WERI-Rb-1 (cell line): ENCODE results near the gene PRDM11.
"Not testable (repeated sequence)": the region's sequence is repeated elsewhere in the genome, so short reads cannot be mapped to it uniquely, and the experiment has no call there.

Source experiments
- DNase-seq: peaks from one replicate; pipeline ENCODE4 v3.0.0-alpha.2; 2020
- H3K27ac ChIP-seq: fragments of 250-450 bp; sonication (Bioruptor Pico); 2 replicates; pipeline ENCODE4 v1.5.1; 2020; ENCODE audit warnings: mild to moderate bottlenecking, moderate library complexity
- H3K27me3 ChIP-seq: fragments of 250-450 bp; sonication (Bioruptor Pico); 2 replicates; pipeline ENCODE4 v1.5.1; 2021; ENCODE audit warnings: mild to moderate bottlenecking, low read depth, moderate library complexity; ENCODE audit not compliant: insufficient read depth, severe bottlenecking
- H3K36me3 ChIP-seq: fragments of 250-450 bp; sonication (Bioruptor Pico); 2 replicates; pipeline ENCODE4 v1.5.1; 2020; ENCODE audit warnings: mild to moderate bottlenecking, moderate library complexity
- H3K4me3 ChIP-seq: 2 replicates; pipeline ENCODE4 v1.5.1; 2011; ENCODE audit warnings: low read depth, mild to moderate bottlenecking, control low read depth, low read length
- H3K9me3 ChIP-seq: fragments of 250-450 bp; sonication (Bioruptor Pico); 2 replicates; pipeline ENCODE4 v1.5.1; 2021; ENCODE audit warnings: mild to moderate bottlenecking, moderate library complexity; ENCODE audit not compliant: severe bottlenecking
- TF ChIP-seq, protein P1 (sequence below): IDR thresholded peaks from 2 replicates; pipeline ENCODE4 v1.5.1; 2011; ENCODE audit warnings: low read depth, mild to moderate bottlenecking, control low read depth, inconsistent platforms, low read length

The PRDM11 gene

DNA sequence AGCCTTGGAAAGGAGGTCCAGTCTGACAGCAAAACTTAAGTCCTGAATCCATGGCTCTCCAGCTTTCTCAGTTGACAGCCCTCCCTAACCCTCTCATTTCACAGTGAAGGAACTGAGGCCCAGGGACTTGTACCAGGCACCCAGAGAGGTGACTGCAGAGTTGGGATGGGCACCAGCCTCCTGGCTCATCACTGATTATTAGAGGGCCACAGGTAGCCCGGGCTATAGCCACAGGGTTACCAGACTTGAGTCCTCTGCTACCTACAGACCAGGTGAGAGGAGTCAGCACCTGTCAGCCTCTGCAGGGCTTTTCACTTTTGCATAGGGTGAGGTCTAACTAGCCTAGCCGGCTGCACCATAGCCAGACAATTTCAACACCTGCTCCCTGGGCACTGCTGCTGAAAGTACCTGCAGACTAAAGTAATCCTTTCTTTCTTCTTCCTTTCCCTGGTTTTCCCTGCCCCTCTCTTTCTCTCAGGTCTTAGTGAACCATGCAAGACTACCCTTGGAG lies 102.1 kb downstream of the PRDM11 start:
- H3K27ac ChIP-seq = no peak overlapping the region
- H3K9me3 ChIP-seq = no peaks in the 10 kb centered on the region
- H3K4me3 ChIP-seq = no peak overlapping the region
- H3K36me3 ChIP-seq = peaks cover 1% of the 10 kb centered on the region; the same call in 1 of the 2 replicates
- no peak for DNase-seq
- H3K27me3 ChIP-seq = no peaks in the 10 kb centered on the region
- TF ChIP-seq, protein P1, sequence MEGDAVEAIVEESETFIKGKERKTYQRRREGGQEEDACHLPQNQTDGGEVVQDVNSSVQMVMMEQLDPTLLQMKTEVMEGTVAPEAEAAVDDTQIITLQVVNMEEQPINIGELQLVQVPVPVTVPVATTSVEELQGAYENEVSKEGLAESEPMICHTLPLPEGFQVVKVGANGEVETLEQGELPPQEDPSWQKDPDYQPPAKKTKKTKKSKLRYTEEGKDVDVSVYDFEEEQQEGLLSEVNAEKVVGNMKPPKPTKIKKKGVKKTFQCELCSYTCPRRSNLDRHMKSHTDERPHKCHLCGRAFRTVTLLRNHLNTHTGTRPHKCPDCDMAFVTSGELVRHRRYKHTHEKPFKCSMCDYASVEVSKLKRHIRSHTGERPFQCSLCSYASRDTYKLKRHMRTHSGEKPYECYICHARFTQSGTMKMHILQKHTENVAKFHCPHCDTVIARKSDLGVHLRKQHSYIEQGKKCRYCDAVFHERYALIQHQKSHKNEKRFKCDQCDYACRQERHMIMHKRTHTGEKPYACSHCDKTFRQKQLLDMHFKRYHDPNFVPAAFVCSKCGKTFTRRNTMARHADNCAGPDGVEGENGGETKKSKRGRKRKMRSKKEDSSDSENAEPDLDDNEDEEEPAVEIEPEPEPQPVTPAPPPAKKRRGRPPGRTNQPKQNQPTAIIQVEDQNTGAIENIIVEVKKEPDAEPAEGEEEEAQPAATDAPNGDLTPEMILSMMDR = no peak

DNA sequence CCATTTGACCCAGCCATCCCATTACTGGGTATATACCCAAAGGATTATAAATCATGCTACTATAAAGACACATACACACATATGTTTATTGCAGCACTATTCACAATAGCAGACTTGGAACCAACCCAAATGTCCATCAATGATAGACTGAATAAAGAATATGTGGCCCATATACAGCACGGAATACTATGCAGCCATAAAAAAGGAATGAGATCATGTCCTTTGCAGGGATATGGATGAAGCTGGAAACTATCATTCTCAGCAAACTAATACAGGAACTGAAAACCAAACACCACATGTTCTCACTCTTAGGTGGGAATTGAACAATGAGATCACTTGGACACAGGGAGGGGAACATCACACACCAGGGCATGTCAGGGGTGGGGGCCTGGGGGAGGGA lies 102.9 kb downstream of the PRDM11 start:
- not testable (repeated sequence) for DNase-seq, H3K4me3 ChIP-seq, H3K27ac ChIP-seq, H3K9me3 ChIP-seq, H3K27me3 ChIP-seq, H3K36me3 ChIP-seq

DNA sequence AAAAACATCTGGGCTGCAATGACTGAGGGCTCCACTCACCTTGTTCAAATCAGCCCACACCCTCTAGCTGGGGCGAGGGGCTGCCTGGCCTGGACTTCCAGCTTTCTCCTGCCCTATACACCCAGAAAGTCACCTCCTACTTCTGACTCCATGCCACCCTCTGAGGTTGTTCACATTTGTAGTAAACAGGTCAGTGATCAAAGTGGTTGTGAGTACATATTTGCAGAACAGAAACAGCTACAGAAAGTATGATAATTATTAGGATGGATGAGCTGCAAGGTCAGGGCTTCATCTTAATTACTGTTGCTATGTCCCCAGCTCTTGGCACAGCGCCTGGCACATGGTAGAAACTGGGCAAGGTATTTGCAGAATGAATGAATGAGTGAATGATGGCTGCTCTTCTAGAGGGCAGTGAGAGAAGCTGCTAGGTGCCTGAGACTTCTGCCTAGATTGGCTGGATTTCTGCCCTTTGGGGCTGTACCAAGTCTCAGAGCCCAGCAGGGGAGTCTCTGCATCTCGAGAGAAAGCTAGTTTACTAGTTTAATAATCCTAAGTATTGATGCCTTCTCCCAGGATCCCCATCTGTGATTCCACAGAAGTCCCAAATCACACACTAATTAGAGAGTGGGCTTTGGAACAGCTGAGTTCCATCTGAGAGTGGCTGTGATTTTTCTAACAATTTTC lies 103.7 kb downstream of the PRDM11 start:
- TF ChIP-seq, protein P1 = no peak
- no peak overlapping the region for H3K27ac ChIP-seq
- H3K27me3 ChIP-seq = no peaks in the 10 kb centered on the region
- peaks cover 3% of the 10 kb centered on the region; the same call in 1 of the 2 replicates for H3K36me3 ChIP-seq
- H3K9me3 ChIP-seq = no peaks in the 10 kb centered on the region
- no peak for DNase-seq
- H3K4me3 ChIP-seq = no peak overlapping the region

DNA sequence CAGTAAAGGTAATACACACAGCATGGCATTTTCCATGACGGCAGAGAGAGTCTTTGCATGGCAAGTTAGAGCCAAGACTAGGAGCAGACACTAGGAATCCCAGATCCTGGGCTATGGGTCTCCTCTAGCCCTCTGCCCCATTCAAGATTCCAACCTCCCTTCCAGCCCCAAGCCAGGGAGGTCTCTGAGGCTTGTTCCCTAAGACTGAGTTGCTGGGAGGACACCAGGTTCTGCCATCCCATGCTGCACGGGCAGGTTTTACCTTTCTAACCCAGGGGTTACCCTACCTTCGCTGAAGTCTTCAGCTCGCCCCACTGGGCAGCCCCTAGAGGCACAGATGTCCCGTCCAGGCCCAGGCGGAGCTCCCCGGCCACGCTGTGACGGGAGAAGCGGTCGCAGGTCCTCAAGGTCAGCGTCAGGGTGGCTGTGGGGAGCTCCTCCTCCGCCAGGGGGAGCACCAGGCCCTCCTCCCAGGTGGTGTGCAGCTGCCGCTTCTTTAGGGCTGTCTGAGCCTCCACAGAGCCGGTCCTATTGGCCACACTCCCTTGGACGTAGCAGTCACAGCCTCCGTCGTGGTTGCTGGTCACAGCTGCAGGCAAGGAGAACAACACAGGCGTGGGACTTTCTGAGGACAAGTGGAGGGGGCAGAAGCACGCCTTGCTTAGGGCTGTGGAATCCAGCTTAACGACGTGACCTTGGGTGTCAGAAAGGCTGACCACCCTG lies 105.9 kb downstream of the PRDM11 start:
- no peak overlapping the region for H3K4me3 ChIP-seq
- peaks cover 3% of the 10 kb centered on the region; the same call in 1 of the 2 replicates for H3K36me3 ChIP-seq
- no peak overlapping the region for H3K27ac ChIP-seq
- H3K27me3 ChIP-seq = no peaks in the 10 kb centered on the region
- TF ChIP-seq, protein P1 = peak; percentile 93
- no peaks in the 10 kb centered on the region for H3K9me3 ChIP-seq
- peak; percentile 83 for DNase-seq

DNA sequence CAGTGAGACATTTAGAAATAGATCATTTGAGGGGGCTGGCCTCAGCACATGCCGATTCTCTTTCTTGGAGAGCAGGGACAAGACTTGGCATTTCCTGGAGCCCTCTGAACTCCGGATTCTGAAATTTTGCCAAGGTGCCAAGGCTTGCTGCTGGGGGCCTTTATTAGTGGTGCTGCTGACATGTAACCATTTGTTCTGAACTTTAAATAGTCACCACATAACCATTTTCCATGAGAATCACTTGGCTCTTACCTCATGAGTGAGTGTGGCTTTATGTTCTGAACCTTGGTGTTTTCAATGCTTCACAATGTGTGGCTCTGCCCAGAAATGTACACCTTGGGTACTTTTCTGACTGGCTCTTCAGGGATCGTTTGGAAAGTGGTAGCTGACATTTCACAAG lies 106.4 kb downstream of the PRDM11 start:
- H3K36me3 ChIP-seq = peaks cover 3% of the 10 kb centered on the region; the same call in 1 of the 2 replicates
- H3K4me3 ChIP-seq = no peak overlapping the region
- no peak for DNase-seq
- H3K27me3 ChIP-seq = no peaks in the 10 kb centered on the region
- H3K9me3 ChIP-seq = no peaks in the 10 kb centered on the region
- no peak overlapping the region for H3K27ac ChIP-seq
- TF ChIP-seq, protein P1 = no peak

DNA sequence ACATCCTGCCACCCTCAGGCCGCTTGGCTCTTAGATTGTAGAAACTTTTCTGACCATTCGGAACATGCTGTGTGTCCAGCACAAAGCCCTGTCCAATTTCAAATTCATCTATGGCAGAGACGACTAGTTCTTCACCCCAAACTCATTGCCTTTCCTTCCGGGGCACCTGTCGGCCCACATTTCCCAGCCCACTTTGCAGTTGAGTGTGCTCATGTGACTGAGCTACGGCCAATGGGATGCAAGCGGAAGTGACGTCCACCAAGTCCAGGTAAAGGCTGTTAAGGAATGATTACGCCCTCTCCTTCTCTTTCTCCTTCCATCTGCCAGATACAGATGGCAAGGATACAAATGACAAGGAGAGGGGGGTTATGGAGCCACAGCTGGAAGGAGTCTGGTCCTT lies 107.2 kb downstream of the PRDM11 start:
- no peaks in the 10 kb centered on the region for H3K27me3 ChIP-seq
- TF ChIP-seq, protein P1 = no peak
- H3K9me3 ChIP-seq = no peaks in the 10 kb centered on the region
- H3K4me3 ChIP-seq = no peak overlapping the region
- peaks cover 3% of the 10 kb centered on the region; the same call in 1 of the 2 replicates for H3K36me3 ChIP-seq
- H3K27ac ChIP-seq = no peak overlapping the region
- no peak for DNase-seq
